H54 (cell line): ENCODE data around the gene KLHL40.

Experiments
- DNase-seq: peaks from one replicate; pipeline ENCODE4 v3.0.0; 2011; ENCODE audit warnings: low spot score, mixed read lengths; ENCODE audit not compliant: insufficient read length
- FAIRE-seq: peaks from 3 replicates; lab custom pipeline; 2011; peaks lifted over from hg19 to GRCh38; lab: Jason Lieb, UNC
- POLR2A ChIP-seq: IDR thresholded peaks from 2 replicates; pipeline ENCODE4 v1.6.1; 2011; ENCODE audit warnings: low read depth, mild to moderate bottlenecking, low read length

The KLHL40 gene

GRCh38 chr3:42731476-42732195 lies 46.3 kb downstream of the KLHL40 start:
- DNase-seq (no peak), FAIRE-seq (no peak)
- no peak for TF ChIP-seq POLR2A

- no peak for TF ChIP-seq POLR2A
- FAIRE-seq, result no peak
- no peak for DNase-seq
These were observed 47.0 kb downstream of the KLHL40 start for GRCh38 chr3:42732196-42732828.

GRCh38 chr3:42732829-42733459 lies 47.6 kb downstream of the KLHL40 start:
- no peak for TF ChIP-seq POLR2A
- FAIRE-seq (no peak), DNase-seq (no peak)

GRCh38 chr3:42733501-42734262 lies 48.3 kb downstream of the KLHL40 start:
- FAIRE-seq (no peak), DNase-seq (no peak)
- TF ChIP-seq POLR2A, result no peak

- DNase-seq (no peak), FAIRE-seq (no peak)
- TF ChIP-seq POLR2A, result no peak
These were observed 49.0 kb downstream of the KLHL40 start for GRCh38 chr3:42734263-42734860.

- no peak for DNase-seq
- no peak for FAIRE-seq
- no peak for TF ChIP-seq POLR2A
These were observed 49.7 kb downstream of the KLHL40 start for GRCh38 chr3:42735019-42735418.

GRCh38 chr3:42735615-42736014 lies 50.3 kb downstream of the KLHL40 start:
- FAIRE-seq, result no peak
- no peak for DNase-seq
- TF ChIP-seq POLR2A, result no peak

- no peak for TF ChIP-seq POLR2A
- DNase-seq (no peak), FAIRE-seq (no peak)
These were observed 50.7 kb downstream of the KLHL40 start for GRCh38 chr3:42736081-42736480.

- FAIRE-seq (no peak), DNase-seq (no peak)
- no peak for TF ChIP-seq POLR2A
These were observed 51.2 kb downstream of the KLHL40 start for GRCh38 chr3:42736531-42736930.

- no peak for FAIRE-seq
- no peak for TF ChIP-seq POLR2A
- no peak for DNase-seq
These were observed 54.2 kb downstream of the KLHL40 start for GRCh38 chr3:42739401-42740158.

- TF ChIP-seq POLR2A, result no peak
- DNase-seq, result no peak
- FAIRE-seq, result no peak
These were observed 56.5 kb downstream of the KLHL40 start for GRCh38 chr3:42741796-42742195.
